ENCODE results near the gene AMFR. TPM values are rescaled to one million over a fixed set of nuclear protein-coding genes. Genes with fewer than 3 reads are reported as not detected.

AMFR gene
- total and polyA plus RNA-seq, 2 of the 13 experiments (the other 11 are each of a cell fraction or from before 2014, with no cell fraction given): 52.9 to 108 TPM

- TF ChIP-seq ZNF510 (CRISPR knock-in tag; IDR thresholded peaks at IDR 0.05; ENCODE audit: low read depth) (no peak), SMAD9 (CRISPR knock-in tag; IDR thresholded peaks at IDR 0.05) (no peak; the same call in 1 of the 2 replicates), ISX (CRISPR knock-in tag; conservative IDR thresholded peaks at IDR 0.05) (no peak), ZSCAN31 (CRISPR knock-in tag; IDR thresholded peaks at IDR 0.05; ENCODE audit: low read depth) (peak; percentile 85), SRSF9 (IDR thresholded peaks at IDR 0.05; ENCODE audit: borderline replicate concordance, insufficient read depth, low read depth, low read length, poor library complexity, severe bottlenecking) (no peak), MTA1 (CRISPR knock-in tag; IDR thresholded peaks at IDR 0.05; ENCODE audit: borderline replicate concordance) (peak; percentile 87; the same call in 1 of the 2 replicates), ZNF780A (CRISPR knock-in tag; IDR thresholded peaks at IDR 0.05) (no peak), ZKSCAN5 (CRISPR knock-in tag; IDR thresholded peaks at IDR 0.05) (no peak), MYNN (CRISPR knock-in tag; IDR thresholded peaks at IDR 0.05; ENCODE audit: low read depth) (0 out of 2 replicates have a peak, but pooled peaks have one; percentile 55), ZNF326 (CRISPR knock-in tag; IDR thresholded peaks at IDR 0.05; ENCODE audit: borderline replicate concordance) (no peak), KDM2A (CRISPR knock-in tag; IDR thresholded peaks at IDR 0.05; ENCODE audit: borderline replicate concordance, low read depth) (peak; percentile 95), SRSF1 (optimal IDR thresholded peaks at IDR 0.05; ENCODE audit: low read depth, low read length) (no peak)
- TF ChIP-seq, protein P1, sequence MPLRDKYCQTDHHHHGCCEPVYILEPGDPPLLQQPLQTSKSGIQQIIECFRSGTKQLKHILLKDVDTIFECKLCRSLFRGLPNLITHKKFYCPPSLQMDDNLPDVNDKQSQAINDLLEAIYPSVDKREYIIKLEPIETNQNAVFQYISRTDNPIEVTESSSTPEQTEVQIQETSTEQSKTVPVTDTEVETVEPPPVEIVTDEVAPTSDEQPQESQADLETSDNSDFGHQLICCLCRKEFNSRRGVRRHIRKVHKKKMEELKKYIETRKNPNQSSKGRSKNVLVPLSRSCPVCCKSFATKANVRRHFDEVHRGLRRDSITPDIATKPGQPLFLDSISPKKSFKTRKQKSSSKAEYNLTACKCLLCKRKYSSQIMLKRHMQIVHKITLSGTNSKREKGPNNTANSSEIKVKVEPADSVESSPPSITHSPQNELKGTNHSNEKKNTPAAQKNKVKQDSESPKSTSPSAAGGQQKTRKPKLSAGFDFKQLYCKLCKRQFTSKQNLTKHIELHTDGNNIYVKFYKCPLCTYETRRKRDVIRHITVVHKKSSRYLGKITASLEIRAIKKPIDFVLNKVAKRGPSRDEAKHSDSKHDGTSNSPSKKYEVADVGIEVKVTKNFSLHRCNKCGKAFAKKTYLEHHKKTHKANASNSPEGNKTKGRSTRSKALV (CRISPR knock-in tag; IDR thresholded peaks at IDR 0.05): no peak
- TF ChIP-seq, protein P2, sequence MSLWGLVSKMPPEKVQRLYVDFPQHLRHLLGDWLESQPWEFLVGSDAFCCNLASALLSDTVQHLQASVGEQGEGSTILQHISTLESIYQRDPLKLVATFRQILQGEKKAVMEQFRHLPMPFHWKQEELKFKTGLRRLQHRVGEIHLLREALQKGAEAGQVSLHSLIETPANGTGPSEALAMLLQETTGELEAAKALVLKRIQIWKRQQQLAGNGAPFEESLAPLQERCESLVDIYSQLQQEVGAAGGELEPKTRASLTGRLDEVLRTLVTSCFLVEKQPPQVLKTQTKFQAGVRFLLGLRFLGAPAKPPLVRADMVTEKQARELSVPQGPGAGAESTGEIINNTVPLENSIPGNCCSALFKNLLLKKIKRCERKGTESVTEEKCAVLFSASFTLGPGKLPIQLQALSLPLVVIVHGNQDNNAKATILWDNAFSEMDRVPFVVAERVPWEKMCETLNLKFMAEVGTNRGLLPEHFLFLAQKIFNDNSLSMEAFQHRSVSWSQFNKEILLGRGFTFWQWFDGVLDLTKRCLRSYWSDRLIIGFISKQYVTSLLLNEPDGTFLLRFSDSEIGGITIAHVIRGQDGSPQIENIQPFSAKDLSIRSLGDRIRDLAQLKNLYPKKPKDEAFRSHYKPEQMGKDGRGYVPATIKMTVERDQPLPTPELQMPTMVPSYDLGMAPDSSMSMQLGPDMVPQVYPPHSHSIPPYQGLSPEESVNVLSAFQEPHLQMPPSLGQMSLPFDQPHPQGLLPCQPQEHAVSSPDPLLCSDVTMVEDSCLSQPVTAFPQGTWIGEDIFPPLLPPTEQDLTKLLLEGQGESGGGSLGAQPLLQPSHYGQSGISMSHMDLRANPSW (CRISPR knock-in tag; IDR thresholded peaks at IDR 0.05; ENCODE audit: borderline replicate concordance): 0 out of 2 replicates have a peak, but pooled peaks have one; percentile 26
- TF ChIP-seq, protein P3, sequence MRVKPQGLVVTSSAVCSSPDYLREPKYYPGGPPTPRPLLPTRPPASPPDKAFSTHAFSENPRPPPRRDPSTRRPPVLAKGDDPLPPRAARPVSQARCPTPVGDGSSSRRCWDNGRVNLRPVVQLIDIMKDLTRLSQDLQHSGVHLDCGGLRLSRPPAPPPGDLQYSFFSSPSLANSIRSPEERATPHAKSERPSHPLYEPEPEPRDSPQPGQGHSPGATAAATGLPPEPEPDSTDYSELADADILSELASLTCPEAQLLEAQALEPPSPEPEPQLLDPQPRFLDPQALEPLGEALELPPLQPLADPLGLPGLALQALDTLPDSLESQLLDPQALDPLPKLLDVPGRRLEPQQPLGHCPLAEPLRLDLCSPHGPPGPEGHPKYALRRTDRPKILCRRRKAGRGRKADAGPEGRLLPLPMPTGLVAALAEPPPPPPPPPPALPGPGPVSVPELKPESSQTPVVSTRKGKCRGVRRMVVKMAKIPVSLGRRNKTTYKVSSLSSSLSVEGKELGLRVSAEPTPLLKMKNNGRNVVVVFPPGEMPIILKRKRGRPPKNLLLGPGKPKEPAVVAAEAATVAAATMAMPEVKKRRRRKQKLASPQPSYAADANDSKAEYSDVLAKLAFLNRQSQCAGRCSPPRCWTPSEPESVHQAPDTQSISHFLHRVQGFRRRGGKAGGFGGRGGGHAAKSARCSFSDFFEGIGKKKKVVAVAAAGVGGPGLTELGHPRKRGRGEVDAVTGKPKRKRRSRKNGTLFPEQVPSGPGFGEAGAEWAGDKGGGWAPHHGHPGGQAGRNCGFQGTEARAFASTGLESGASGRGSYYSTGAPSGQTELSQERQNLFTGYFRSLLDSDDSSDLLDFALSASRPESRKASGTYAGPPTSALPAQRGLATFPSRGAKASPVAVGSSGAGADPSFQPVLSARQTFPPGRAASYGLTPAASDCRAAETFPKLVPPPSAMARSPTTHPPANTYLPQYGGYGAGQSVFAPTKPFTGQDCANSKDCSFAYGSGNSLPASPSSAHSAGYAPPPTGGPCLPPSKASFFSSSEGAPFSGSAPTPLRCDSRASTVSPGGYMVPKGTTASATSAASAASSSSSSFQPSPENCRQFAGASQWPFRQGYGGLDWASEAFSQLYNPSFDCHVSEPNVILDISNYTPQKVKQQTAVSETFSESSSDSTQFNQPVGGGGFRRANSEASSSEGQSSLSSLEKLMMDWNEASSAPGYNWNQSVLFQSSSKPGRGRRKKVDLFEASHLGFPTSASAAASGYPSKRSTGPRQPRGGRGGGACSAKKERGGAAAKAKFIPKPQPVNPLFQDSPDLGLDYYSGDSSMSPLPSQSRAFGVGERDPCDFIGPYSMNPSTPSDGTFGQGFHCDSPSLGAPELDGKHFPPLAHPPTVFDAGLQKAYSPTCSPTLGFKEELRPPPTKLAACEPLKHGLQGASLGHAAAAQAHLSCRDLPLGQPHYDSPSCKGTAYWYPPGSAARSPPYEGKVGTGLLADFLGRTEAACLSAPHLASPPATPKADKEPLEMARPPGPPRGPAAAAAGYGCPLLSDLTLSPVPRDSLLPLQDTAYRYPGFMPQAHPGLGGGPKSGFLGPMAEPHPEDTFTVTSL (CRISPR knock-in tag; IDR thresholded peaks at IDR 0.05; ENCODE audit: borderline replicate concordance): no peak
Measured at GRCh38 chr16:56356276-56357240, 68.8 kb downstream of the AMFR start (continued).
